ENCODE results near the gene MPC1L.

The MPC1L gene

DNA sequence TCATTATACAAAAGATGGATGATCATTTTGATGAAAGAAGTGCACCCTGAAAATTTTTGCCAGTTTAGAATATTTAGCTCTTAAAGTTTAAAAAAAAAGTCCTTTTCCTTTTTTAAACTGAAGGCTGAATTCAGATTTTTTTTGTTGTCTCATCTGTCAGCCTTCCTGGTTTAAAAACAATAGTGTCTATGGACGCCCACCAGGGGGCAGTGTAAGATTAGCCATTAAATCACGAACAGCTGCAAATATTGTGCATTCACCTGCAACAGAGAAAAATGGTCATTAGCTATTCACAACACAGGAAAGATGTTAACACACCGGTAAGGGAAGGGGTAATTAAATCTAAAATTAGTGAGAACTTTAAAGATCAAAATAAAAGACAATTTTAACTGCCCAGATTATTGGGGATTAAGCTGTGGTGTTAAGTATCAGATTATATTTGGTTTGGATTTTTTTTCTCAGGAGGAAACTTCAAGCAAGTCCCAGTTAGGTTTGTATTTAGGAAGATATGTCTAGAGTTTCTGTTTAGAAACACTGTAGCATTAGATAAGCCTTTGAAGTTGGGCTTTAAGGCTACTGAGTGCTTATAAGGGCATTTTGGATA lies 28.5 kb downstream of the MPC1L start:
- TF ChIP-seq, protein P1, sequence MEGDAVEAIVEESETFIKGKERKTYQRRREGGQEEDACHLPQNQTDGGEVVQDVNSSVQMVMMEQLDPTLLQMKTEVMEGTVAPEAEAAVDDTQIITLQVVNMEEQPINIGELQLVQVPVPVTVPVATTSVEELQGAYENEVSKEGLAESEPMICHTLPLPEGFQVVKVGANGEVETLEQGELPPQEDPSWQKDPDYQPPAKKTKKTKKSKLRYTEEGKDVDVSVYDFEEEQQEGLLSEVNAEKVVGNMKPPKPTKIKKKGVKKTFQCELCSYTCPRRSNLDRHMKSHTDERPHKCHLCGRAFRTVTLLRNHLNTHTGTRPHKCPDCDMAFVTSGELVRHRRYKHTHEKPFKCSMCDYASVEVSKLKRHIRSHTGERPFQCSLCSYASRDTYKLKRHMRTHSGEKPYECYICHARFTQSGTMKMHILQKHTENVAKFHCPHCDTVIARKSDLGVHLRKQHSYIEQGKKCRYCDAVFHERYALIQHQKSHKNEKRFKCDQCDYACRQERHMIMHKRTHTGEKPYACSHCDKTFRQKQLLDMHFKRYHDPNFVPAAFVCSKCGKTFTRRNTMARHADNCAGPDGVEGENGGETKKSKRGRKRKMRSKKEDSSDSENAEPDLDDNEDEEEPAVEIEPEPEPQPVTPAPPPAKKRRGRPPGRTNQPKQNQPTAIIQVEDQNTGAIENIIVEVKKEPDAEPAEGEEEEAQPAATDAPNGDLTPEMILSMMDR (IDR thresholded peaks at IDR 0.05; ENCODE audit: extremely low read depth, missing control alignments): peak; percentile 20
- peak; percentile 17 for DNase-seq (ENCODE audit: low spot score)

DNA sequence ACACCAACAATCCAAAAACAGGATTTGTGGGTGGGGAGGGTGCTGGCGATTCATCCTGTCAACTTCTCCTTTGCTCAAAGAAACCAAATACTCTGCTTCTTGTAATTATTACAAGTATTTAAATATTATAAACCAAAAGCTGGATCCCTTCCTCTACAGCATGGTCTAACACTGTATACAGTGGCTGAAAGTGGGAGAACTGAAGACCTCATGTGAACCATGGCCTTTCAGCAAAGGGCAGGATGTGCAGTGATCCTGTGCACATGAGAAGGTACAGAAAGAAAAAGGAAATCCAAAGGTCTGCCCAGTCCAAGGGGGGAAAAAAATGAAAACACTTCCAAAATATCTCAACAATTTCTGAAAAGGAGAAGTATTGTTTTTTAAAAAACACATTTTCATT lies 29.4 kb downstream of the MPC1L start:
- TF ChIP-seq, protein P1 (IDR thresholded peaks at IDR 0.05; ENCODE audit: extremely low read depth, missing control alignments): no peak
- no peak for DNase-seq (ENCODE audit: low spot score)

DNA sequence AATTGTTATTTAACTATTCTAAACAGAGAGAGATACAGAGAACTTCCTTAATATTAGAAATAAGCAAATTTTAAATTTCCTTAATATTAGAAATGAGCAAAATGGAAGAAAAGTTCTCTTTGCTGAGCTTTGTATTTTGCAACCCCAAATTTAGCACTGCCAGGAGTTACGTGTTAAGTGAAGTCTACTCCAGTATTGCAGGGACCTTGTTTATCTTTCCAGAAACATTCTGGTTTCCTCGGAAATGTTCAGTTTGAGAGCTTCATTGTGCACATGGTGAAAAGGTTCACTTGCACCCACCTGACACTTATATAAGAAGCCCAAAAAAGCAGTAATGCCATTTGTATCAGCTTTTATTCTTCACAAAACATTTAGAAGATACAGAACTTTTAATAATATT lies 30.3 kb downstream of the MPC1L start:
- DNase-seq (ENCODE audit: low spot score): no peak
- TF ChIP-seq, protein P1 (IDR thresholded peaks at IDR 0.05; ENCODE audit: extremely low read depth, missing control alignments): no peak

DNA sequence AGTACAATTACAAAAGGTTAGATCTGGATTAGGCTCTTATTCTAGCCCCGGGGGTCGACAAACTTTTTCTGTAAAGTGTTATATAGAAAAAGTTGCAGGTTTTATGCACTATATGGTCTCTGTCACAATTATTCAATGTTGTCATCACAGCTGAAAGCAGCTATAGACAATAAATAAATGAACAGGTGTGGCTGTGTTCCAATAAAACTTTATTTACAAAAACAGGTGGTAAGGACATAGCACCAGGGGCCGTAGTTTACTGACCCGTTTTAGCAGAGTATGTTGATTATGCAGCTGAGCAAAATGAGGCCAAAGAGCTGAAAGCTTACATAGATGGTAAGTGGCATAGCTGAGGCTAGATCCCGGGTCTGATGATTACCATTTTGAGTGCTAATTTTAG lies 37.2 kb downstream of the MPC1L start:
- TF ChIP-seq, protein P1 (IDR thresholded peaks at IDR 0.05; ENCODE audit: extremely low read depth, missing control alignments): no peak
- no peak for DNase-seq (ENCODE audit: low spot score)

DNA sequence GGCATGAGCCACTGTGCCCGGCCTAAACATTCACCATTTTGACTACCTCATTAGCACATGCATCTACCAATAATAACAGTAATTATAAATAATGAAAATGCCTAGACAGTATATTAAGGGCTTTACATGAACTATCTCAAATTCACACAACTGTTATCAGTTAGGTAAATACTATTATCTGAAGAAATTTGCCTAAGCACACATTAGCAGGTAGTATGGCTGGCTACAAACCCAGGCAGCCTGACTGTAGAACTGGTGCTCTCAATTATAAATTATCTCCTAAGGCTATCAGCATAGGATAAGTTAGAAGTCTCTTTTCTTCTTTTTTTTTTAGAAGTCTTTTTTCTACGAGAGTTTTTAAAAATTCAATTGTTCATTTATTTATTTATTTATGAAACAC lies 38.3 kb downstream of the MPC1L start:
- DNase-seq (ENCODE audit: low spot score): no peak
- TF ChIP-seq, protein P1 (IDR thresholded peaks at IDR 0.05; ENCODE audit: extremely low read depth, missing control alignments): no peak

DNA sequence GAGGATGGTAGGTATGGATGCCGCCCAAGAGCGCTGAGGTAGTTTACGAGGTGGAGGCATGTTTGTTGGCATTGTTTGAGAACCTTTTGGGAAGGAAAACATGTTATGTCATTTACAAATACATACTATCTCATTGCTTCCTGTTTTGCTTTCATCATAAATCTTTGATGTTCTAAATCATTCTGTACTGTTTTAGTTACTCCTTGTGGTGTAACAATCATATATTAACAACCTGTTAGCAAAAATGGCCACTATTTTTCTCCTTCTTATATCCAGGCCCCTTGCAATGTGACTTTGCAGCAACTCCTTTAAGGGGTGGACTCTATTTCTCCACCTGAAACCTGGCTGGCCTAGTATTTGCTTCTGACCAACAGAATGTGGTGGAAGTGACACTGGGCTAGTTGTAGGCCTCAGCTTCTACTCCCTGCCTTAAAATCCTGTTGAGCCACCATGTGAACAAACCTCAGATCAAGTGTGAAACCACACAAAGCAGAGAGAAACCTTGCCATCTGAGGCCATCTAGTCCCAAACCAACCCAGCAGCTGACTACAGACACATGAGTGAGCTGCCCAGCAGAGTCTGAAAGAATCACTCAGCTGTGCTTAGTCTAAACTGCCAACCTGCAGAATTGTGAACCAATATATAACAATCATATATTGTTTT lies 40.0 kb downstream of the MPC1L start:
- no peak for DNase-seq (ENCODE audit: low spot score)
- TF ChIP-seq, protein P1 (IDR thresholded peaks at IDR 0.05; ENCODE audit: extremely low read depth, missing control alignments): no peak

DNA sequence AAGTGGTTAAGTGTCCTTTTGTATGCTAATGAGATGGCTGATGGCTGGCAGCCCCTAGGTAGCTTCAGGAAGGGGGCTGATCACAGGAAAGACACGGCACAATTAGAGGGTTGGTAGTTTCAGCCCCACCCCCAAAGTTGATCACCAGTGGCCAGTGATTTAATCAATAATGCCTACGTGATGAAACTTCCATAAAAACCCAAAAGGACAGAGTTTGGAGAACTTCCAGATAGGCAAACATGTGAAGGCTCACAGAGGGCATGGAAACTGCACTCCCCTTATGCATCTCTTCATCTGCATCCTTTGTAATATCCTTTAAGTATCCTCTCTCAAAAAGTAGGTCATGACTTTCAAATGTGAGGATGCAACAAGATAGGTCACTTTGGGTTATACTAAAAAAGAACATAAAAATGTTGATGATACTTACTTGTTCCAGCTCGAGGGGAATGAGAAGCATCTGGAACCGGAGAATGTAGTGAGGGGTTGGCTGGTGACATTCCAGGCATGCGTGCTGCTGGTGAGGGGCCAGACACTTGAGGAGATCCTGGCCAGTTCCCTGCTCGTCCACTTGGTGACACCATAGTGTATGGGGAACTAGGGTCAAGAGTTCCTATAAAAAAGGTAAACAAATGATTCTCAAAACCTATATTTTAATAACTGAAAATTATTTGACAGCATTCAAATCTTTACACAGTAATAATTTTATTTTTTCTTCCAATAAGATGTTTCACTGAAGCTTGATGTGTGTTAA lies 40.8 kb downstream of the MPC1L start:
- DNase-seq (ENCODE audit: low spot score): no peak
- TF ChIP-seq, protein P1 (IDR thresholded peaks at IDR 0.05; ENCODE audit: extremely low read depth, missing control alignments): no peak
